ENCODE measurements around the gene CDH26.

GRCh38 chr20:59977086-59977485, 18.9 kb downstream of the CDH26 start:
- no peak for TF ChIP-seq CTCF (conservative IDR thresholded peaks at IDR 0.05)
- no peak for TF ChIP-seq ZFX (IDR thresholded peaks at IDR 0.05)

Measured in C4-2B (cell line).